Bone marrow (tissue), 2 donors: ENCODE measurements around the gene GALM.
"Not testable (repeated sequence)": the region's sequence is repeated elsewhere in the genome, so short reads cannot be mapped to it uniquely, and the experiment has no call there.

Experiments
- DNase-seq, 2 donors: peaks; one replicate each; lab custom pipeline; 2025; lab: John Stamatoyannopoulos, UW

Gene GALM

DNA sequence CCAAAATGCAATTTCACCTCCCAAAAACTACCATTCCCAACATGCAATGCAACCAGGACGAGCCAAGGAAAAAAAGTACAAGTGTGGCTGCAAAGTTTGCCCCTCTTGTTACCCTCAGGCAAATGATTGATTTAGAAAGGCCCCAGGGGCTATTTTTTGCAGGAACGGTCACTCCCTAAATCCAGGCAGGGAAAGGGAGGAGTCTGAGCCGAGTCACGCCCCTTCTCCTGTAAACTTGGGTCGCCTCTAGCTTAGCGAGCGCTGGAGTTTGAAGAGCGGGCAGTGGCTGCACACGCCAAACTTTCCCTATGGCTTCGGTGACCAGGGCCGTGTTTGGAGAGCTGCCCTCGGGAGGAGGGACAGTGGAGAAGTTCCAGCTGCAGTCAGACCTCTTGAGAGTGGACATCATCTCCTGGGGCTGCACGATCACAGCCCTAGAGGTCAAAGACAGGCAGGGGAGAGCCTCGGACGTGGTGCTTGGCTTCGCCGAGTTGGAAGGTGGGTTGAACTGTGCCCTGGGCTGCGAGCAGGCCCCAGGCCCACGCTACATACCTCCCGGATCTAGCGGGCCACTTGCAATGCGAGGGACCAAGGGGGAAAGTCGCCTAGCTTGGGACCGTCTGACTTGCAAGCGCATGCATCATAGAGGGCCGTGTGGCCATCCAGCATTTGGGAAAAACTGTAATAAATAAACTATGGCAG is at the start of gene GALM:
TSS of gene GALM (plus strand) at position 261 of the 702 bp plus-strand sequence. CDS start at position 309, 48 bp downstream.
- DNase-seq, result no peak

DNA sequence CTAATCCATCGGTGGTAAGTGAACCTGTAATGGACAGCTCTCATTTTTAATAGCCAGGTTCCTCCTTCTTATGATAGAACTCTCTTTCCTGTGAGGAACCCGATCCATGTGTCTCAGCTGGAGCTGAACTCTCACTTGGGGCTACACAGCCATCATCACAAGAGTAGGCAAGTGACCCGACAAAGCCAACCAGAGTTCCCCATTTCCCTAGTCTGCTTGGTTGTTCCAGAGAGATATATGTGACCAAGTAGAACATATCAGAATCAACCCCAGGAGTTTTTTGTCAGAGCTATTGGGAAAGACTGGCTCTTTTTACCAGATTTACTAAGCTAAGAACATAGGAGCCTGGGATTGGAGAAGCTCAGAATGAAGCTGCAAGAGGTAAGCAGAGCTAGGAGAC is 48.6 kb upstream of the GALM start:
- no peak for DNase-seq

DNA sequence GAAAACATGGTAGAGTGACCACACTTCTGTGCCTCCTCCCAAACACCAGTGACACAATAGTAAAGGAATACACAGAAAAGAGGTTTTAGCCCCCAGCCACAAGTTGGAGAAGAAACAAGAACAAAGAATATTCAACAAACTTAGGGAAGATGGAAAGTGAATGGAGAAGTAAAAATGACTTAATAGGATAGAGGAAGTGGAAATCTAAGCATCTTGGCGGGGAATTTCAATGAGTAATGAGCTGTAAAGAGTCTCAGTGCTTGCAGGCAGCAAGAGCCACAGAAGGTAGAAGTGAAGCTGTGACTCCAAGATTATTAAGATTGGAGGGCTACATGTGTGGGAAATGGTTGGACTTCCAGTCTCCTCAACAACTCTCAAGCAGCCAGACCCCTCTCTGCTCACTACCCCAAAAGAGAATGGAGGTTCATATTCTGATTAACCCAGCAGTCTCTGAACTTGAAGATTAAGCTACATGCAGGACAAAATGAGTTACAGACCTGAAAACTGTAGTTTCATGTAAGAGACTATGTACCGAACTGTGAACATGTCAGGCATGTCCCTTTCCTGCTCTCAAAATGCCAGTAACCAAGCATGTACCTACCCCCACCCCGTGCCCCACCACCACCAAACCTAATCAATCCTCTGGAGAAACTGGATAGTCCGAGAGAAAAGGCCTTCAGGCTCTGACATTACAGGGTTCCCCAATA is 46.3 kb upstream of the GALM start:
- no peak for DNase-seq

DNA sequence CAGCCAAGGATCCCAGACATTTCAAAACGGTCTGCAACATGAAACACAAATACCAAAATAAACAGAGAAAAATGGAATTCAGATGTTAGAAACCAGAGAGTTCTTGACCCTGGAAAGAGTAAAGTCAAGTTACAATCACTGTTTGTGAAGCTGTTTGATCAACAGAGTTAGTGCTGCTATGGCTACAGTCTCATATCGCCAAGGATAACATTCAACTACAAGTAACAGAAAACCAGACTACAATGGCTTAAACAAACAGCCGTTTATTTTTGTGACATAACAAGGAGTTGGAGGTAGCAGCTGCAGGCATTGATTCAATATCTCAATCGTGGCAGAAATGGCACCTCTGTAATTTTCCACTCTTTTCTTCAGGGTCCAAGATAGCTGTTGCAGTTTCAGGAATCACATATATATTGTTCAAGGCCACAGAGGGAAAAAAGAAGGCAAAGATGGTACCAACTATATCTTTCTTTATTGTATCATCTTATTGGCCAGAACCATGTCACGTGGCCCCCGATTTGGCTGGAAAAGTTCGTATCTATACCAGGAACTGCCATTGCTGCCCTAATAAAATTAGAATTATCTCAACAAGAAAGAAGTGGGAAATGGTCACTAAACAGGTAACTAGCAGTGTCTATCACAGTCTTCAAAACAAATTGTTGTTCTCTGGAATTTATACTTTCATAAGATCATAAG is 45.5 kb upstream of the GALM start:
- DNase-seq, result no peak

DNA sequence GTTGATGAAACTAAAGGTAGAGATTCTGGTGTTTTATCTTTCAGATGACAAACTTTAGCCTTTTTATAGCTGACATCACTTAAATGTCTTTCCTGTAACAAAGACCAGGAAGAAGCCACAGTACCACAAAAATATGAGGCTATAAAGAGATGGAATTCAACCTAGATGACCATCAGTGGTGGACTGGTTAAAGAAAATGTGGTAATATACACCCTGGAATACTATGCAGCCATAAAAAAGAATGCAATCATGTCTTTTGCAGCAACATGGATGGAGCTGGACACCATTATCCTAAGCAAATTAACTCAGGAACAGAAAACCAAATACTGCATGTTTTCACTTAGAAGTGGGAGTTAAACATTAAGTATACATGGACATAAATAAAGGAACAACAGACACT is 44.9 kb upstream of the GALM start:
- no peak for DNase-seq

DNA sequence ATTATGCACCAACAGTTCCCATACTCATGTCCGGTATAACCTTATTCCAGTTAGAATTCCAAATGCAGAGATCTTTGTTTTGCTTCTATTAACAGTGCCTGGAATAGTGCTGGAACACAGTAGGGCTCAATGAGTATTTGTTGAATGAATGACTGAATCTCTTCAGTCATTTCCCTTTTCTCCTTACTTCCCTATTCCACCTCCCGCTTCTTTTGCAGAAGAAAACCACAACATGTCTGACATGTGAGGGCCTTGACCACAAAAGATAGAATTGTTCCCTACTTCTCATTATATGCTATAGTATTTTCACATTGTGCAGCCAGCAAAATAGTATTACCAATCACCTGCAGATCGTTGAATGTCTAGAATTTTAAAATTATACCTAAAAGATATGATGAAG is 43.7 kb upstream of the GALM start:
- peak in 1 of 2 donors; percentile 82 for DNase-seq

DNA sequence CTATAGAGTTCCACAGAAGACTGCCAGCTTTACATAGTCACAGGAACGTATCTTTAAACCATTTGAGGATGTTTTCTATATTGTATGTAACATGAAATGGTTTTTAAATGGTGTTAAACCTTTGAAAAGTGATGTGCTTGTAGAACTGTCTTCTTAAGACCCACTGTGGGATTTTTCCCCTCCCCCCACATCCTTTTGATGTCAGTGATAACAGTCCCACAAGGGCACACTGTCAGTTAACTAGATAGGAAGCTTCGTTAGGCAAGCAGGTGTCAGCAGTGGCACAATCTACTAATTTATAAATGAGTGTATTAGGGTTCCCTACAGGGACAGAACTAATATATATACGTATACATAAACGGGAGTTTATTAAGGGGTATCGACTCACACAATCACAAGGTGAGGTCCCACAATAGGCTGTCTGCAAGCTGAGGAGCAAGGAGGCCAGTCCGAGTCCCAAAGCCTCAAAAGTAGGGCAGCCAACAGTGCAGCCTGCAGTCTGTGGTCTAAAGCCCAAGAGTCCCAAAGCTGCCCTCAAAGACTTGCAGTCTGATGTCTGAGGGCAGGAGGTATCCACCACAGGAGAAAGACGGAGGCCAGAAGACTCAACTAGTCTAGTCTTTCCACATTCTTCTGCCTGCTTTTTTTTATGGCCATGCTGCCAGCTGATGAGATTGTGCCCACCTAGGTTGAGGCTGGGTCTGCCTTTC is 39.4 kb upstream of the GALM start:
- DNase-seq, result no peak

DNA sequence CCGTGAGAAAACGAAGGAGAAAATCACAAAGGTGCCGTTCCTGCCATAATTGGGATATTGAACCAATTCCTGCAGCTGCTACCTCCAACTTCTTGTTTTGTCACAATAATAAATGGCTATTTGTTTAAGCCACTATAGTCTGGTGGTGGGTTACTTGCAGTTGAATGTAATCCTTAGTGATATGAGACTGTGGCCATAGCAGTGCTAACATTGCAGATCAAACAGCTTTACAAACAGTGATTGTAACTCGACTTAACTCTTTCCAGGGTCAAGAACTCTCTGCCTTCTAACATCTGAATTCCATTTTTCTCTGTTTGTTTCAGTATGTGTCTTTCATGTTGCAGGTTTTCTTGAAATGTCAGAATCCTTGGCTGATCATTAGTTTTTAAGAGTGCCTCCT is 38.5 kb upstream of the GALM start:
- no peak for DNase-seq

DNA sequence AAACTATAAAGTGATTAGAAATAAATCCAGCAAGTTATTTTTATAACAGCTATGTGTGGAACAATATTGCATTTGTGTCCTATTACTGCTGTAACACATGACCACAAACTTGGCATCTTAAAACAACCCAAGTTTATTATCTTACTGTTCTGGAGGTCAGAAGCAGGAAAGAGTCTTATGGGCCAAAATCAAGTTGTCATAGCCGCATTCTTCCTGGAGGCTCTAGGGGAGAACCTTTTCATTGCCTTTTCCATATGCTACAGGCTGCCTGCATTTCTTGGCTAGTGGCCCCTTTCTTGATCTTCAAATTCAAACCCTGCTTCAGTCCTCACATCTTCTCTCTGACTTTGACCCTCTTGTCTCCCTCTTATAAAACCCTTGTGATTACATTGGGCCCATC is 36.2 kb upstream of the GALM start:
- DNase-seq, result no peak

DNA sequence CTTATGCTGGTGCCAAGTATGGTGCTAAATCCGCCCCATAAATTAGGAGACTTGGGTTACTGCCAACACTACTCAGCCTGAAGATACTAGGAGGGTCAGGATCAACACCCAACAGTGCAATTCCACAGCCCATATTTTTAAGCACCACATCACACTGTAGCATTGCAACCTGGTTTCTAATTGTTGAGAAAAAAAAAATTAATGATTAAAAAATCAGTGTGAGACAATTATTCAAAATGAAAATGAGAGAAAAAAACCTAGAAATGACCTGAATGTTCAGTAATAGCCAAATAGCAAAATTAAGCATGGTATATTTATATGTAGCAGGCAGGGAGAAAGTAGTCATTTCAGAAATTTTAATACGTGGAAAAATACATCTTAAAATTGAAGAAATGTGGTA is 33.9 kb upstream of the GALM start:
- DNase-seq, result no peak

DNA sequence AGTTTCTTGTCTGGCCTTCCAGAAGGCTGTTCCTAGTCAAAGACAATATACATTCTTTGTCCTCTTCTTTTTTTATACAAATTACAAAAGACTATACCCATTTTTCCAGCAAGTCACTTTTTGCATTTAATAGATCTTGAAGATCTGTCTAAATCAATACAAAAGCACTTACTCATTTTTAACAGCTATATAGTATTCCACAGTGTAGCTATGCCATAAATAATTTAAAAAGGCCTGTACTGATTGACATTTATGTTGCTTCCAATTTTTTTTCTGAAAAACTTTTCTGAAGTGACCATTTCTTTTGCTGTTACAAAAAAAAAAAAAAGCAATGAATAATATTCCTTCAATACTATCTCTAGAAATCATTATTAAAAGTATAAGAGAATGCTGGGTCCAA is 32.9 kb upstream of the GALM start:
- no peak for DNase-seq

DNA sequence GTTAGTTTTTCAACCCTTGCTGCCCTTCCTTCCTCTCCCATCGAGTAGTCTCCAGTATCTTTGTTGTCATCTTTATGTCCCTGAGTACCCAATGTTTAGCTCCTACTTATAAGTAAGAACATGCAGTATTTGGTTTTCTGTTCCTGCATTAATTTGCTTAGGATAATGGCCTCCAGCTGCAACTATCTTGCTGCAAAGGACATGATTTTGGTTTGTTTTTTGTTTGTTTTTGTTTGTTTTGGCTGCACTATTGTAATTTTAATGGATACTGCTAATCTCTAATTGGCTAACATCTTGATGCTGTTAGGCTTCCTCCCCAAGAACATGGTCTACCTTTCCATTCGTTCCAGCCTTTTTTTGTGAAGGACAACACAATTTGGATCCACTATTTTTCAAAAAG is 32.0 kb upstream of the GALM start:
- DNase-seq, result no peak

DNA sequence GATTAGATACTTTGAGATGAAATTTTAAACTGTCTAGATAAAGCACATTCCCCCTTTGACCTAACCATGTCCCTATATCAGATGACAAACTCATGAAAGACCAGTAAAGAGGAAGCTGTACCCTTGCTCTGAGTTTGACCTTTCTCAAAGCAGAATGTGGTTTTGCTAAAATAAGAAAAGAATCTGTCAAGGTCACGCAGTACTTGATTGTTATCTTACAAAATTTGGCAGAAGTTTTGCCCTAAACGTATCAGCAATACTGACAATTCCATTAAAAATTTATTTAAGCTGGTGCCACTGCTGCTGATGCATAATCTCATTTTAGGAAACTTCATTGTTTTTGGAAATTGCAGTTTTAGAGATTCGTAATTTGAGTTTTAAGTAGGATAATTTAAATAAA is 31.2 kb upstream of the GALM start:
- DNase-seq, result peak in 1 of 2 donors; percentile 28

DNA sequence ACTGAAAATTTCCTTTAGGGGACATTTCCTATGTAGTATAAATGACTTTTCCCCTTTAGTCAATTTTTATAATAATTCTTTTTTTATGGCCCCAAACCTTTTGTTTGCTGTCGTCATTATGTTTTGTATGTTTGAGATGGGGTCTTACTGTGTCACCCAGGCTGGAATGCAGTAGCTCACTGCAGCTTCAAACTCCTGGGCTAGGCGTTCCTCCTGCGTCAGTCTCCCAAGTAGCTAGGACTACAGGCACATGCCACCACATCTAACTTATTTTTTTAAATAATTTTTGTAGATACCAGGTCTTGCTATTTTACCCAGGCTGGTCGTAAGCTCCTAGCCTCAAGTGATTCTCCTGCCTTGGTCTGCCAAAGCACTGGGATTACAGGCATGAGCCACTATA is 30.8 kb upstream of the GALM start:
- DNase-seq, result no peak

DNA sequence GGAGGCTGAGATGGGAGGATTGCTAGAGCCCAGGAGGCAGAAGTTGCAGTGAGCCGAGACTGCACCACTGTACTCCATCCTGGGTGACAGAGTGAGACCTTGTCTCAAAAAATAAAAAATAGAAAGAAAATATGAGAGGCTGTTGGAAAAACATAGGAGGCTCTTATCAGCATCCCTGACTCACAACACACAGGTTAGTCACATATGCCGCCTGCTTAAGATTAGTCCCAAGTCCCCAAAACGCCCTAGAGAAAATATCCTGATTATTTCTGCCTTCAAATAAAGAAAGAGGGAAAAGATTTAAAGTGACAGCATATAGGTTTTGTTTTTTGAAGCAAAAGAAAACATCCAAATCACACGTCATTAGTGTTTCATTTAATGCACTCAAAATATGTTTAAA is 29.8 kb upstream of the GALM start:
- no peak for DNase-seq

DNA sequence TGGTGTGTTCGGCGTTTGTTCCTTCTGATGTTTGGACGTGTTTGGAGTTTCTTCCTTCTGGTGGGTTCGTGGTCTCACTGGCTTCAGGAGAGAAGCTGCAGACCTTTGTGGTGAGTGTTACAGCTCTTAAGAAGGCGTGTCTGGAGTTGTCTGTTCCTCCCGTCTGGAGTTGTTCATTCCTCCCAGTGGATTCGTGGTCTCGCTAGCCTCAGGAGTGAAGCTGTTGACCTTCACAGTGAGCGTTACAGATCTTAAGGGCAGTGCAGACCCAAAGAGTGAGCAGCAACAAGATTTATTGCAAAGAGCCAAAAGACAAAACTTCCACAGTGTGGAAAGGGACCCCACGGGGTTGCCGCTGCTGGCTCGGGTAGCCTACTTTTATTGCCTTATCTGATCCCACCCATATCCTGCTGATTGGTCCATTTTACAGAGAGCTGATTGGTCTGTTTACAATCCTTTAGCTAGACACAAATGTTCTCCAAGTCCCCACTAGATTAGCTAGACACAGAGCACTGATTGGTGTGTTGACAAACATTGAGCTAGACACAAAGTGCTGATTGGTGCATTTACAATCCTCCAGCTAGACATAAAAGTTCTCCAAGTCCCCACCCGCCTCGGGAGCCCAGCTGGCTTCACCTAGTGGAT is 23.4 kb upstream of the GALM start:
- not testable (repeated sequence) for DNase-seq

DNA sequence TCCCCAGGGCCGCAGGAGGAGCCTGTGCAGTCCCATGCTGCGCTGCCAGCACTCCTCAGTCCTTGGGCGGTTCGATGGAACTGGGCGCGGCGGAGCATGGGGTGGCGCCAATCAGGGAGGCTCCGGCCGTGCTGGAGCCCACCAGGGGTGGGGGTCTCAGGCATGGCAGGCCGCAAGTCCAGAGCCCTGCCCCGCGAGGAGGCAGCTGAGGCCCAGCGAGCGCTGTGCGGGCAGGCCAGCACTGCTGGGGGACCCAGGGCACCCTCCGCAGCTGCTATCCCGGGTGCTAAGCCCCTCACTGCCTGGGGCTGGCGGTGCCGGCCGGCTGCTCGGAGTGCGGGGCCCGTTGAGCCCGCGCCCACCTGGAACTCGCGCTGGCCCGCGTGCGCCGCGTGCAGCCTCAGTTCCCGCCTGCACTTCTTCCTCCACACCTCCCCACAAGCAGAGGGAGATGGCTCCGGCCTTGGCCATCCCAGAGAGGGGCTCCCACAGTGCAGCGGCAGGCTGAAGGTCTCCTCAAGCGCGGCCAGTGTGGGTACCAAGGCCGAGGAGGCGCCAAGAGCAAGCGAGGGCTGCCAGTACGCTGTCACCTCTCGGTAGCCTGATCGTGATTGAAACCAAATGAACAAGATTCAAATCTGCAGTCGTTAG is 22.8 kb upstream of the GALM start:
- DNase-seq, result no peak

DNA sequence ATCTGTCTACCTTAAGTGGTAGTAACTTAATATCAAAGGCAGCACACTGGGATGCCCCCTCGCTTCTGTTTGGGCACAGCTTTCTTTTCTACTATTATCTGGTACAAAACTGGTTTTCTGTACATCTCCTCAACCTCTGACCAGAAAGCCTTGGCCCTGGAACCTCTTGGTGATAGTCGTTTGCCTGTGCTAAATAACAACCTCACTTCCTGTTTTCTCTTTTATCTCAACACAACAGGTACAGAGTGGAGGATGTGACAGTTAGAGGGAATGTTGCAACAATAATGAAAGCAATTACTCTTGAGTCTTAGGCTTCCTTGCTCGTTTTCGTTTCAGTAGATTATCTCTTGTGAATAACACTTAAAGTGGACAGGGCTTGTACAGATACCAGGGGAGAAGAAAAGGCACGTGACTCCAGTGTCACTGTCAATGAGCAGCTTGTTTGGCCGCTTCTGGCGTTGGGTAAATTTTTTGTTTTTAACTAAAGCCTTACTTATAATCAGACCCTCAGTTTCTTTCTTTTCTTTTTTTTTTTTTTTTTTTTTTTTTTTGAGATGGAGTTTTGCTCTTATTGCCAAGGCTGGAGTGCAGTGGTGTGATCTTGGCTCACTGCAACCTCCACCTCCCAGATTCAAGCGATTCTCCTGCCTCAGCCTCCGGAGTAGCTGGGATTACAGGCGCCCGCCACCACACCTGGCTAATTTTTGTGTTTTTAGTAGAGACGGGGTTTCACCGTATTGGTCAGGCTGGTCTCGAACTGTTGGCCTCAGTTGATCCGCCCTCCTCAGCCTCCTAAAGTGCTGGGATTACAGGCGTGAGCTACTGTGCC is 22.0 kb upstream of the GALM start:
- DNase-seq, result not testable (repeated sequence)

DNA sequence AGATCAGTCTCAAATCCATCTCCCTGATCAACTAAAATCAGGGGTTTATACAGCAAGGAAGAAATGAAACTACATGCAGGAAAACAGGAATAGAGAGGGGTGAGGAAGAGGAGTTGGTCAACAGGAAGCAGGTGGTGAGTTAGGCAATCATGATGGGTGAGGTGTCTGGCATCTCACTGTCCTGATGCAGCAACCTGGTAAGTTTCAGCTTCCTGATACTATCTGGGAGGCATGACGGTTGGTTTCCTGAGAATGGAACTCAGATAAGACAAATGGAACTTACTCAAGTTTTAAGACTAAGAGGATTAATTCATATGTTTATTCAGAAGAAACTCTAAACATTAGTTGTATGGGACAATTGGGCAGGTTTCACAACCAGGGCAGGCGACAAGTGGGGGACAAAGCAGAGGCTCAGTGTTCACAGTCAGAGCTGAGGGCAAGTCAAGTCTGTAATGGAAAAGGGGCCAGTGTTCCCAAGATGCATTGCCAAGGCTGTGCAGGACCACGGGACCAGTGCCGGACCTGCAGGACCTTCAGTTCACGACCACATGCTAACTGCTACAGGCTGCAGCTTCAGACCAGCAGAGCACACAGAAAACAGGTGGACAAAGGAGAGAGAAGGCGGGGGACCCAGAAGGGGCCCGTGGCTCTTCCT is 17.7 kb upstream of the GALM start:
- DNase-seq, result no peak

DNA sequence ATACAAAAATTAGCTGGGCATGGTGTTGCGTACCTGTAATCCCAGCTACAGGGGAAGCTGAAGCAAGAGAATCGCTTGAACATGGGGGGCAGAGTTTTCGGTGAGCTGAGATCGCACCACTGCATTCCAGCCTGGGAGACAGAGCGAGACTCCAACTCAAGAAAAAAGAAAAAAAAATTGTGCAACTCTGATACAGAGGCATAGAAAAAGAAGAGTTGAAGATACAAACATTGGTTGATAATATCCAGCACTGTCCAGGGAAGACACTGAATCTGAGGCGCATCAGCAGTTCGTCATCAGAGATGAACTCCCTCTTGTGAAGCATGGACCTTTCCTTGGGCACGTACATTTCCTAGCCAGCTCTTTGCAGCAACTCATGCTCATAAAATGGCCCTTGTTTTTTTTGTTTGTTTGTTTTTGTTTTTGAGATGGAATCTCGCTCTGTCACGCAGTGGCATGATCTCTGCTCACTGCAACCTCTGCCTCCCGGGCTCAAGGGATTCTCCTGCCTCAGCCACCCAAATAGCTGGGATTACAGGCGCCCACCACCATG is 16.7 kb upstream of the GALM start:
- DNase-seq, result no peak
